DOHH2 (cell line): ENCODE results near the gene LACTB.

Experiments
- H3F3A ChIP-seq: fragments of 200-600 bp; sonication (generic), shearing (Covaris generic); 2 replicates; pipeline ENCODE4 v1.6.0; 2016; ENCODE audit warnings: antibody characterized with exemption, mild to moderate bottlenecking; ENCODE audit not compliant: control insufficient read depth, insufficient read depth
- H3K27ac ChIP-seq: fragments of 200-600 bp; sonication (generic); 2 replicates; pipeline ENCODE4 v1.5.1; 2014; ENCODE audit warnings: low read depth, mild to moderate bottlenecking, low read length, moderate library complexity
- H3K27me3 ChIP-seq: fragments of 200-600 bp; sonication (generic); 2 replicates; pipeline ENCODE4 v1.6.1; 2014; ENCODE audit warnings: mild to moderate bottlenecking, low read length, mixed read lengths; ENCODE audit not compliant: control insufficient read depth
- H3K36me3 ChIP-seq: fragments of 200-600 bp; sonication (generic); 2 replicates; pipeline ENCODE4 v1.6.1; 2014; ENCODE audit warnings: mild to moderate bottlenecking, low read length, moderate library complexity, mixed read lengths; ENCODE audit not compliant: control insufficient read depth
- H3K4me1 ChIP-seq: fragments of 200-600 bp; sonication (generic); 2 replicates; pipeline ENCODE4 v1.6.1; 2014; ENCODE audit warnings: mild to moderate bottlenecking, low read length, mixed read lengths; ENCODE audit not compliant: control insufficient read depth
- H3K4me2 ChIP-seq: fragments of 200-600 bp; sonication (generic); 2 replicates; pipeline ENCODE4 v1.6.0; 2014; ENCODE audit warnings: mild to moderate bottlenecking, low read length, moderate library complexity
- H3K4me3 ChIP-seq: fragments of 200-600 bp; sonication (generic); 2 replicates; pipeline ENCODE4 v1.5.1; 2014; ENCODE audit warnings: mild to moderate bottlenecking, low read length, mixed read lengths
- H3K79me2 ChIP-seq: fragments of 200-600 bp; sonication (generic); 2 replicates; pipeline ENCODE4 v1.6.1; 2014; ENCODE audit warnings: mild to moderate bottlenecking, low read length, mixed read lengths; ENCODE audit not compliant: control insufficient read depth
- H3K9me2 ChIP-seq: fragments of 200-600 bp; sonication (generic); replicated peaks from 2 replicates; pipeline ENCODE4 v1.6.1; 2014; ENCODE audit warnings: mild to moderate bottlenecking, low read length, mixed read lengths; ENCODE audit not compliant: control insufficient read depth
- H3K9me3 ChIP-seq: fragments of 200-600 bp; sonication (generic); 2 replicates; pipeline ENCODE4 v1.6.1; 2014; ENCODE audit warnings: antibody characterized with exemption, low read length, mixed read lengths; ENCODE audit not compliant: control insufficient read depth, insufficient read depth
- H4K20me1 ChIP-seq: fragments of 200-600 bp; sonication (generic); 2 replicates; pipeline ENCODE4 v1.6.0; 2014; ENCODE audit warnings: low read depth, mild to moderate bottlenecking, antibody characterized with exemption, low read length, moderate library complexity; ENCODE audit not compliant: control insufficient read depth, insufficient read depth
- EZH2phosphoT487 ChIP-seq: fragments of 200-600 bp; sonication (generic); IDR thresholded peaks from 2 replicates; pipeline ENCODE4 v1.6.1; 2017; ENCODE audit warnings: borderline replicate concordance, mild to moderate bottlenecking, antibody characterized with exemption, low read length, moderate library complexity, mixed read lengths
- TF ChIP-seq, protein P1 (sequence below): fragments of 200-600 bp; sonication (generic); IDR thresholded peaks from one replicate; pipeline ENCODE4 v1.5.1; 2014; ENCODE audit warnings: antibody characterized with exemption, mild to moderate bottlenecking, low read depth, low read length; ENCODE audit not compliant: poor library complexity, severe bottlenecking

Gene LACTB

DNA sequence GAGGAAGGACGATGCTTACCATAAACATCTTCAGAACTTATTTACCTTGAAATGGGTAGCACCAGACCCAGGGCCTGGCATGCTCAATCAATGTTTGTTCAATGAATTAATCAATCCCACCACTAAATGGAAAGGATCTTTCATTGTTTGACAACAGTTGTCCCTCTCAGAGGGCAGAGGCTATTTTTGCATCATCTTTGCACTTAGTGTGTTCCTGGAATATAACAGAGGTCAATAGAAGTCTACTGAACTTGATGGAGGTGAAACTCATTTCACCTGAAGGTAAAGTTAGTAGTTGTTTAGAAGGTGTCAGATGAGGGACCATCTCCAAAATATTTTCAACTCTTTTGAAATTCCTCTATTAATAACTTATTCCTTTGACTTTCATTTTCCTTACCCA, 36.9 kb upstream of the LACTB start:
- Histone ChIP-seq H3K4me2 (no peak overlapping the region), H3K4me3 (no peak overlapping the region), H3K36me3 (no peaks in the 10 kb centered on the region), H3K79me2 (no peaks in the 10 kb centered on the region), H4K20me1 (no peaks in the 10 kb centered on the region), H3K9me3 (no peaks in the 10 kb centered on the region), H3F3A (no peaks in the 10 kb centered on the region), H3K4me1 (no peaks in the 10 kb centered on the region), H3K27ac (no peak overlapping the region), H3K27me3 (no peaks in the 10 kb centered on the region), H3K9me2 (no peaks in the 10 kb centered on the region)
- TF ChIP-seq EZH2phosphoT487, result no peak
- TF ChIP-seq, protein P1, sequence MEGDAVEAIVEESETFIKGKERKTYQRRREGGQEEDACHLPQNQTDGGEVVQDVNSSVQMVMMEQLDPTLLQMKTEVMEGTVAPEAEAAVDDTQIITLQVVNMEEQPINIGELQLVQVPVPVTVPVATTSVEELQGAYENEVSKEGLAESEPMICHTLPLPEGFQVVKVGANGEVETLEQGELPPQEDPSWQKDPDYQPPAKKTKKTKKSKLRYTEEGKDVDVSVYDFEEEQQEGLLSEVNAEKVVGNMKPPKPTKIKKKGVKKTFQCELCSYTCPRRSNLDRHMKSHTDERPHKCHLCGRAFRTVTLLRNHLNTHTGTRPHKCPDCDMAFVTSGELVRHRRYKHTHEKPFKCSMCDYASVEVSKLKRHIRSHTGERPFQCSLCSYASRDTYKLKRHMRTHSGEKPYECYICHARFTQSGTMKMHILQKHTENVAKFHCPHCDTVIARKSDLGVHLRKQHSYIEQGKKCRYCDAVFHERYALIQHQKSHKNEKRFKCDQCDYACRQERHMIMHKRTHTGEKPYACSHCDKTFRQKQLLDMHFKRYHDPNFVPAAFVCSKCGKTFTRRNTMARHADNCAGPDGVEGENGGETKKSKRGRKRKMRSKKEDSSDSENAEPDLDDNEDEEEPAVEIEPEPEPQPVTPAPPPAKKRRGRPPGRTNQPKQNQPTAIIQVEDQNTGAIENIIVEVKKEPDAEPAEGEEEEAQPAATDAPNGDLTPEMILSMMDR, result no peak

DNA sequence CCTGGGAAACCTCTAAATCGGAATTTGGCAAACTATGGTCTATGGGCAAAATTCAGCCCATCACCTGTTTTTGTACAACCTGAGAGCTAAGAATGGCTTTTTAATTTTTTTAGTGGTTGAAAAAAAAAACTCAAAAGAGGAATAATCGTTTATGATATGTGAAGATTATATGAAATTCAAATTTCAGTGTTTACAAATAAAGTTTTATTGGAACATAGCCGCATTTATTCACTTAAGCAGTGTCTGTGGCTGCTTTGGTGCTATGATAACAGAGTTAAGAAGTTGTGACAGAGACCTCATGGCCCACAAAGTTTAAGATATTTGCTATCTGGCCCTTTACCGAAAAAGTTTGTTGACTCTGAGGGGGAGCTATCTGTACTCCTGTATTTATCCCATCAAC, 36.4 kb upstream of the LACTB start:
- Histone ChIP-seq H3F3A (no peaks in the 10 kb centered on the region), H3K9me3 (no peaks in the 10 kb centered on the region), H3K36me3 (no peaks in the 10 kb centered on the region), H3K79me2 (no peaks in the 10 kb centered on the region), H3K27me3 (0 out of 2 replicates have a peak, but pooled peaks cover 2% of the 10 kb centered on the region), H4K20me1 (no peaks in the 10 kb centered on the region), H3K4me3 (no peak overlapping the region), H3K4me2 (no peak overlapping the region), H3K4me1 (no peaks in the 10 kb centered on the region), H3K27ac (no peak overlapping the region), H3K9me2 (no peaks in the 10 kb centered on the region)
- TF ChIP-seq, protein P1, result no peak
- no peak for TF ChIP-seq EZH2phosphoT487

DNA sequence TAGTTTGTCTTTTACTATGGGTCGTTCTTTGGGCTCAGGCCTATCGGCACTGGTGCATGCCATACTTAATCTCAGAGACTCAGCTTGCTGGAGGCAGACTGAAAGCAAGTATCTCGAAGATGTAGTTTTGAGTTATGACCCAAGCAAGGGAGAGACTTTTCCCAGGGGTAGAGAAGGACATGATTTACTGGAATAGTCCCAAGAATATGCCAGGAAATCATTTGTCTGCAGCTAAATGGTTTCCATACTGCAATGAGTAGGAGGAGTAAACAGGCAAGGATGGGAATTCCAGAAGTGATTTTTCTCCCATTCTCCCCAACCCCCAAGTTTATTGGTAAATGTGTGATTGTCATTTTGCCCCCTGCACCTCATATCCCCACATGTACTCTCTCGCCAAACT, 35.4 kb upstream of the LACTB start:
- H3K4me3 ChIP-seq, result no peak overlapping the region
- H3F3A ChIP-seq, result no peaks in the 10 kb centered on the region
- TF ChIP-seq, protein P1, result no peak
- no peak for TF ChIP-seq EZH2phosphoT487
- no peak overlapping the region for H3K4me2 ChIP-seq
- no peaks in the 10 kb centered on the region for H3K36me3 ChIP-seq
- peaks cover 3% of the 10 kb centered on the region; the same call in 1 of the 2 replicates for H3K27me3 ChIP-seq
- no peak overlapping the region for H3K27ac ChIP-seq
- H4K20me1 ChIP-seq, result no peaks in the 10 kb centered on the region
- H3K9me3 ChIP-seq, result no peaks in the 10 kb centered on the region
- no peaks in the 10 kb centered on the region for H3K79me2 ChIP-seq
- H3K9me2 ChIP-seq, result no peaks in the 10 kb centered on the region
- H3K4me1 ChIP-seq, result no peaks in the 10 kb centered on the region

DNA sequence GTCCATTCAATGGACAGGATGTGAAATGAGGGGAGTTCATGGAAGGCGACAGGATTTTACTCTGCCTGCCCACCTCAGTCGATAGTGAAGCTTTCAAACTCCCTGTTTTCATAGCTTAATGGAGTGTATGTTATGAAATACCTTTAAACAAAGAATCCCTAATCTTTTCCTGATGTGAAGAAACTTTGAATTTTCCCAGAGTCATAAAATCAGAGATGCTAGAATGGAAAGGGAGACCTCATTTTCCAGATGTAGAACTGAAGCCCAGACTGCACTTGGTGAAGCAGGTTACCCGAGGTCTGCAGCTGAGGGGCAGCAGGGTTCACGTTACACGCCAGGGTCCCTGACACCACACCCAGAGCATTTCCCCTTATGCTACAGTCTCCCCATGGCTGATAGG, 34.7 kb upstream of the LACTB start:
- no peaks in the 10 kb centered on the region for H3K9me2 ChIP-seq
- TF ChIP-seq EZH2phosphoT487, result no peak
- TF ChIP-seq, protein P1, result no peak
- no peak overlapping the region for H3K27ac ChIP-seq
- no peaks in the 10 kb centered on the region for H3K9me3 ChIP-seq
- H3F3A ChIP-seq, result no peaks in the 10 kb centered on the region
- no peaks in the 10 kb centered on the region for H3K36me3 ChIP-seq
- no peaks in the 10 kb centered on the region for H3K4me1 ChIP-seq
- peaks cover 3% of the 10 kb centered on the region; the same call in 1 of the 2 replicates for H3K27me3 ChIP-seq
- no peak overlapping the region for H3K4me3 ChIP-seq
- no peaks in the 10 kb centered on the region for H3K79me2 ChIP-seq
- no peaks in the 10 kb centered on the region for H4K20me1 ChIP-seq
- no peak overlapping the region for H3K4me2 ChIP-seq
